Measurements from ENCODE around the gene INSIG1.

Gene INSIG1

GRCh38 chr7:155258226-155258560 is 39.5 kb upstream of the INSIG1 start:
- ChIA-PET CTCF (no interaction called here), POLR2A (no interaction called here)
- no peak for DNase-seq (ENCODE audit: extremely low spot score)
- TF ChIP-seq PKNOX1 (IDR thresholded peaks at IDR 0.05) (no peak), BHLHE40 (IDR thresholded peaks at IDR 0.05; ENCODE audit: borderline replicate concordance) (no peak), FOXM1 (IDR thresholded peaks at IDR 0.05; ENCODE audit: borderline replicate concordance) (no peak), HDGF (IDR thresholded peaks at IDR 0.05; ENCODE audit: borderline replicate concordance) (no peak), TARDBP (IDR thresholded peaks at IDR 0.05) (no peak), FOXK2 (IDR thresholded peaks at IDR 0.05) (no peak), SP1 (IDR thresholded peaks at IDR 0.05) (no peak), ARNT (IDR thresholded peaks at IDR 0.05) (no peak), LEF1 (IDR thresholded peaks at IDR 0.05; ENCODE audit: borderline replicate concordance) (no peak), ELF4 (IDR thresholded peaks at IDR 0.05) (no peak), CTBP1 (IDR thresholded peaks at IDR 0.05; ENCODE audit: borderline replicate concordance) (no peak), ZNF384 (IDR thresholded peaks at IDR 0.05) (no peak)

GRCh38 chr7:155259866-155260497 is 37.7 kb upstream of the INSIG1 start:
- ChIA-PET POLR2A (no interaction called here), CTCF (interaction anchor here (1.3 kb wide), 1 partner anchor 85 kb away, joined by 3 read pairs; no protein-coding TSS in a partner anchor)
- no peak for DNase-seq (ENCODE audit: extremely low spot score)
- TF ChIP-seq PKNOX1 (IDR thresholded peaks at IDR 0.05) (no peak), ARNT (IDR thresholded peaks at IDR 0.05) (no peak), HDGF (IDR thresholded peaks at IDR 0.05; ENCODE audit: borderline replicate concordance) (no peak), NFRKB (IDR thresholded peaks at IDR 0.05) (no peak), FOXM1 (IDR thresholded peaks at IDR 0.05; ENCODE audit: borderline replicate concordance) (no peak), CTBP1 (IDR thresholded peaks at IDR 0.05; ENCODE audit: borderline replicate concordance) (no peak), ELF4 (IDR thresholded peaks at IDR 0.05) (no peak), LEF1 (IDR thresholded peaks at IDR 0.05; ENCODE audit: borderline replicate concordance) (no peak), FOXA1 (IDR thresholded peaks at IDR 0.05) (no peak), BHLHE40 (IDR thresholded peaks at IDR 0.05; ENCODE audit: borderline replicate concordance) (no peak), SUZ12 (IDR thresholded peaks at IDR 0.05) (no peak), ZNF384 (IDR thresholded peaks at IDR 0.05) (no peak), SP1 (IDR thresholded peaks at IDR 0.05) (no peak), TARDBP (IDR thresholded peaks at IDR 0.05) (no peak), FOXK2 (IDR thresholded peaks at IDR 0.05) (no peak), L3MBTL2 (conservative IDR thresholded peaks at IDR 0.05) (no peak)

GRCh38 chr7:155260498-155260872 is 37.2 kb upstream of the INSIG1 start:
- TF ChIP-seq SUZ12 (IDR thresholded peaks at IDR 0.05): no peak
- no peak for TF ChIP-seq PKNOX1 (IDR thresholded peaks at IDR 0.05)
- no peak for TF ChIP-seq FOXA1 (IDR thresholded peaks at IDR 0.05)
- no peak for TF ChIP-seq BHLHE40 (IDR thresholded peaks at IDR 0.05; ENCODE audit: borderline replicate concordance)
- TF ChIP-seq FOXK2 (IDR thresholded peaks at IDR 0.05): no peak
- TF ChIP-seq HDGF (IDR thresholded peaks at IDR 0.05; ENCODE audit: borderline replicate concordance): no peak
- TF ChIP-seq ELF4 (IDR thresholded peaks at IDR 0.05): no peak
- no peak for TF ChIP-seq ARNT (IDR thresholded peaks at IDR 0.05)
- TF ChIP-seq NFRKB (IDR thresholded peaks at IDR 0.05): no peak
- no peak for TF ChIP-seq CTBP1 (IDR thresholded peaks at IDR 0.05; ENCODE audit: borderline replicate concordance)
- POLR2A ChIA-PET: no interaction called here
- CTCF ChIA-PET: no interaction called here
- no peak for DNase-seq (ENCODE audit: extremely low spot score)

- DNase-seq (ENCODE audit: extremely low spot score): no peak
- no peak for TF ChIP-seq HDGF (IDR thresholded peaks at IDR 0.05; ENCODE audit: borderline replicate concordance)
- no peak for TF ChIP-seq NFRKB (IDR thresholded peaks at IDR 0.05)
- TF ChIP-seq TARDBP (IDR thresholded peaks at IDR 0.05): no peak
- ChIA-PET CTCF (no interaction called here), POLR2A (interaction anchor here (0.9 to 1.4 kb wide), 3 partner anchors 35 to 56 kb away, joined by 3 read pairs; partner anchors contain the start of gene INSIG1)
Observed at GRCh38 chr7:155261031-155261985, 36.4 kb upstream of the INSIG1 start.

- TF ChIP-seq BHLHE40 (IDR thresholded peaks at IDR 0.05; ENCODE audit: borderline replicate concordance) (no peak), PKNOX1 (IDR thresholded peaks at IDR 0.05) (no peak), SUZ12 (IDR thresholded peaks at IDR 0.05) (no peak), ELF4 (IDR thresholded peaks at IDR 0.05) (no peak), ARNT (IDR thresholded peaks at IDR 0.05) (no peak), LEF1 (IDR thresholded peaks at IDR 0.05; ENCODE audit: borderline replicate concordance) (no peak), HDGF (IDR thresholded peaks at IDR 0.05; ENCODE audit: borderline replicate concordance) (no peak), FOXA1 (IDR thresholded peaks at IDR 0.05) (no peak), TARDBP (IDR thresholded peaks at IDR 0.05) (no peak), CTBP1 (IDR thresholded peaks at IDR 0.05; ENCODE audit: borderline replicate concordance) (no peak), ZNF384 (IDR thresholded peaks at IDR 0.05) (no peak), NFRKB (IDR thresholded peaks at IDR 0.05) (no peak)
- ChIA-PET CTCF (interaction anchor here (0.6 kb wide), 1 partner anchor 29 kb away, joined by 3 read pairs; no protein-coding TSS in a partner anchor), POLR2A (interaction anchor here (0.9 to 1.4 kb wide), 3 partner anchors 35 to 57 kb away, joined by 3 read pairs; partner anchors contain the start of gene INSIG1)
- no peak for DNase-seq (ENCODE audit: extremely low spot score)
Observed at GRCh38 chr7:155262031-155262430, 35.6 kb upstream of the INSIG1 start.

Measured in HEK293T (cell line).